Activated naive CD8-positive, alpha-beta T cell treated with anti-CD3 and anti-CD28 coated beads, Interleukin-2, amount 50 U/mL, for 24 hours (primary cell): ENCODE measurements around the gene CERS6.
"Not testable (repeated sequence)": the region's sequence is repeated elsewhere in the genome, so short reads cannot be mapped to it uniquely, and the experiment has no call there.

Experiments used
- ATAC-seq: fragments of 150-1000 bp; cut with Tn5 transposase; one replicate; pipeline ENCODE4 v1.10.0; 2021
- DNase-seq: peaks from one replicate; pipeline ENCODE4 v3.0.0; 2021
- H3K27ac Mint-ChIP-seq: one replicate; pipeline ENCODE4 v1.8.0; 2021; ENCODE audit warnings: mild to moderate bottlenecking, mixed read lengths
- H3K27me3 Mint-ChIP-seq: one replicate; pipeline ENCODE4 v1.8.0; 2021; ENCODE audit warnings: mixed read lengths
- H3K36me3 Mint-ChIP-seq: one replicate; pipeline ENCODE4 v1.8.0; 2021; ENCODE audit warnings: low read depth, mixed read lengths
- H3K4me1 Mint-ChIP-seq: one replicate; pipeline ENCODE4 v1.8.0; 2021; ENCODE audit warnings: mixed read lengths
- H3K4me3 Mint-ChIP-seq: one replicate; pipeline ENCODE4 v1.8.0; 2021; ENCODE audit warnings: mild to moderate bottlenecking, moderate library complexity, mixed read lengths
- H3K9me3 Mint-ChIP-seq: one replicate; pipeline ENCODE4 v1.8.0; 2021; ENCODE audit warnings: mixed read lengths

The CERS6 gene

GRCh38 chr2:168491728-168492127 is 35.7 kb downstream of the CERS6 start:
- H3K27me3 Mint-ChIP-seq, ATAC-seq, DNase-seq, H3K27ac Mint-ChIP-seq: not testable (repeated sequence)
- peaks cover 71% of the 10 kb centered on the region for H3K4me1 Mint-ChIP-seq
- peaks cover 21% of the 10 kb centered on the region for H3K36me3 Mint-ChIP-seq
- H3K9me3 Mint-ChIP-seq, result peaks cover 13% of the 10 kb centered on the region
- H3K4me3 Mint-ChIP-seq, result peak overlapping the region; percentile 18

GRCh38 chr2:168493219-168493618 is 37.1 kb downstream of the CERS6 start:
- Mint-ChIP-seq H3K36me3 (peaks cover 21% of the 10 kb centered on the region), H3K4me1 (peaks cover 83% of the 10 kb centered on the region), H3K9me3 (peaks cover 13% of the 10 kb centered on the region)
- H3K27me3 Mint-ChIP-seq, ATAC-seq, DNase-seq, H3K4me3 Mint-ChIP-seq, H3K27ac Mint-ChIP-seq: not testable (repeated sequence)

DNA sequence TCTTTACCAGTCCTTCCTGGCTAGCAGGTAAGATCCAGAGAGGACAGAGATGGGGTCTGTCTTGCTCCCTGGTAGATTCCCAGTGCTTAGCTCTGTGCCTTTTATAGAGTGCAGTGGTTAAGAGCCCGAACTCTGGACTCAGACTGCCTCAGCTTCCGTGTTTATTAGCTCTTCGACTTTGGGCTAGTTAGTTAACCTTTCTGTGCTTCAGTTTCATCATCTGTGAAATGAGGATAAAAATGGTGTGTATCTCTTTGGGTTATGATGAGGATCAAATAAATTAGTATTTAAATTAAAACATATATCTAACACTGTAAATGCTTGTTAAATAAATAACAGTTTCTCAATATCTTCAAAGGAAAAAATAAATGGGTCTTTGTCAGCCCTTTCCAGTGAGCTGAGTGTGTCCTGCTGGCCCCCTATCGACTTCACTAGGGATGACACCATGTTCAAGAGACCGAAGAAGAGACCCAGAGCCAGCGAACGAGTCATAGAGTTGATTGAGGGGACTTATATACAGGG is 38.2 kb downstream of the CERS6 start:
- Mint-ChIP-seq H3K9me3 (peaks cover 9% of the 10 kb centered on the region), H3K27ac (no peak overlapping the region), H3K4me3 (no peak overlapping the region), H3K27me3 (no peaks in the 10 kb centered on the region), H3K36me3 (peaks cover 23% of the 10 kb centered on the region), H3K4me1 (peaks cover 80% of the 10 kb centered on the region)
- no peak for ATAC-seq
- no peak for DNase-seq

- no peak for DNase-seq
- peaks cover 24% of the 10 kb centered on the region for H3K36me3 Mint-ChIP-seq
- peak overlapping the region; percentile 83 for H3K27ac Mint-ChIP-seq
- peaks cover 14% of the 10 kb centered on the region for H3K9me3 Mint-ChIP-seq
- no peaks in the 10 kb centered on the region for H3K27me3 Mint-ChIP-seq
- peak overlapping the region; percentile 7 for H3K4me3 Mint-ChIP-seq
- ATAC-seq, result peak; percentile 86
- peaks cover 67% of the 10 kb centered on the region for H3K4me1 Mint-ChIP-seq
Measured at GRCh38 chr2:168495524-168495923, 39.5 kb downstream of the CERS6 start.

DNA sequence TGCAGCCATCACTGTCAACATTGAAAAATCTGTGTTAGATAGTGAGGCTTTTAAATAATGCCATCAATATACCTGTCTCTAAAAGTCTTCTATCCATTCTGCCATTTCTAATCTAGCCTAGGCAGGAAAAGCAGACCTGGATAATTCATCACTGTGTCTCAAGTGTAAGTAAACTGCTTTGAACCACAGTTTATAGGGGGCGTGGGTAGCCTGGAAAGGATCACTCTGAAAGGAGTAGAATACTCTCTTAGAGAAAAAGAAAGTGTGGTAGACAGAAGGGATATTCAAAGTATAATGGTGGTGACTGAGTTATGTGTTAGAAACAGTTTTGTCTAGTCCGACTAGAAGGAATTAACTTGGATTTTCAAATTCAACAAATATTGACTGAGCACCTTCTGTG is 40.8 kb downstream of the CERS6 start:
- H3K27ac Mint-ChIP-seq, result no peak overlapping the region
- H3K9me3 Mint-ChIP-seq, result peaks cover 14% of the 10 kb centered on the region
- ATAC-seq (no peak), DNase-seq (no peak)
- H3K4me1 Mint-ChIP-seq, result peaks cover 53% of the 10 kb centered on the region
- H3K27me3 Mint-ChIP-seq, result no peaks in the 10 kb centered on the region
- H3K4me3 Mint-ChIP-seq, result no peak overlapping the region
- H3K36me3 Mint-ChIP-seq, result peaks cover 24% of the 10 kb centered on the region

GRCh38 chr2:168499500-168499899 is 43.4 kb downstream of the CERS6 start:
- peaks cover 20% of the 10 kb centered on the region for H3K36me3 Mint-ChIP-seq
- DNase-seq, result no peak

GRCh38 chr2:168500516-168500915 is 44.4 kb downstream of the CERS6 start:
- no peak overlapping the region for H3K4me3 Mint-ChIP-seq
- H3K4me1 Mint-ChIP-seq, result peaks cover 38% of the 10 kb centered on the region
- ATAC-seq (no peak), DNase-seq (no peak)
- H3K9me3 Mint-ChIP-seq, result peaks cover 23% of the 10 kb centered on the region
- no peaks in the 10 kb centered on the region for H3K27me3 Mint-ChIP-seq
- peaks cover 18% of the 10 kb centered on the region for H3K36me3 Mint-ChIP-seq
- no peak overlapping the region for H3K27ac Mint-ChIP-seq

More at GRCh38 chr2:168499500-168499899, 43.4 kb downstream of the CERS6 start:
- ATAC-seq, result no peak
- Mint-ChIP-seq H3K9me3 (peaks cover 23% of the 10 kb centered on the region), H3K27me3 (no peaks in the 10 kb centered on the region), H3K4me3 (no peak overlapping the region), H3K27ac (no peak overlapping the region), H3K4me1 (peaks cover 45% of the 10 kb centered on the region)

- Mint-ChIP-seq H3K4me3 (no peak overlapping the region), H3K27me3 (no peaks in the 10 kb centered on the region), H3K27ac (no peak overlapping the region), H3K36me3 (peaks cover 13% of the 10 kb centered on the region), H3K9me3 (peaks cover 19% of the 10 kb centered on the region), H3K4me1 (peaks cover 32% of the 10 kb centered on the region)
- DNase-seq, result no peak
- ATAC-seq, result no peak
Measured at GRCh38 chr2:168501466-168502065, 45.5 kb downstream of the CERS6 start.

GRCh38 chr2:168502852-168503251 is 46.8 kb downstream of the CERS6 start:
- not testable (repeated sequence) for H3K4me3 Mint-ChIP-seq, DNase-seq, H3K27me3 Mint-ChIP-seq, H3K27ac Mint-ChIP-seq, ATAC-seq
- Mint-ChIP-seq H3K9me3 (peaks cover 19% of the 10 kb centered on the region), H3K36me3 (peaks cover 13% of the 10 kb centered on the region), H3K4me1 (peaks cover 20% of the 10 kb centered on the region)

DNA sequence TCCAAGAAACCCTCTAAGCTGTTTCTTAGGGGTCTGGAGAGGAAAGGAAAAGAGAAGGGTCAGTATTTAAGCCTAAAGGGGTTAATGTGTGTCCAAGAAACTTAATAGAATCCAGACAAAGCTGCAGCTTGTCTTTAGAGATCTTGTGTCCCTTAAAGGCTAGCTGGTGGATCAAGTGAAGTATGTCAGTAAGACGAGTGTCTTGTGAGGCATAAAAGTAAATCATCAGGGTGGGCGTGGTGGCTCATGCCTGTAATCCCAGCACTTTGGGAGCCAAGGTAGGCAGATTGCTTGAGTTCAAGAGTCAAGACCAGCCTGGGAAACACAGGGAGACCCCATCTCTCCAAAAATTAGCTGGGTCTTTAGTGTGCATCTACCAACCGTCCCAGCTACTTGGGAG is 47.8 kb downstream of the CERS6 start:
- Mint-ChIP-seq H3K27ac (no peak overlapping the region), H3K9me3 (peaks cover 19% of the 10 kb centered on the region), H3K4me1 (peaks cover 19% of the 10 kb centered on the region), H3K4me3 (no peak overlapping the region), H3K27me3 (no peaks in the 10 kb centered on the region), H3K36me3 (peaks cover 12% of the 10 kb centered on the region)
- ATAC-seq (no peak), DNase-seq (no peak)

DNA sequence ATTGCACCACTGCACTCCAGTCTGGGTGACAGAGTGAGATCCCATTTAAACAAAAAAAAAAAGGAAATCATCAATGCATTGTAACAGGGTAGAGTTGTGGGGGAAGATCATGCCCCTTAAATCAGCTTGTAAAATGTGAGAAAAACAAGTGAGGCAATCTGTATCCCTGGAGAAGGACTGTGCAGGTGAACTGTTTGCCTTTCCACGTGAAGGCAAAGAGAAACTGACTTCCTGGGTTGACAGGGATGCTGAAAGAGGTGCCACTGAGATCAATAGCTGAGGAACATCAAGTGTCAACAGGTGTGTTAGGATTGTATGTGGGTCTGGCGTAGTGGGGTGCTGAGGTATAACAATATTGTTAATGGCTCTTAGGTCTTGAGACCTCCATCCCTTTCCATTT is 48.3 kb downstream of the CERS6 start:
- ATAC-seq (no peak), DNase-seq (no peak)
- no peak overlapping the region for H3K27ac Mint-ChIP-seq
- H3K4me3 Mint-ChIP-seq, result no peak overlapping the region
- peaks cover 8% of the 10 kb centered on the region for H3K36me3 Mint-ChIP-seq
- H3K4me1 Mint-ChIP-seq, result peaks cover 19% of the 10 kb centered on the region
- H3K9me3 Mint-ChIP-seq, result peaks cover 19% of the 10 kb centered on the region
- H3K27me3 Mint-ChIP-seq, result no peaks in the 10 kb centered on the region

GRCh38 chr2:168510125-168510756 is 54.2 kb downstream of the CERS6 start:
- DNase-seq, result no peak
- Mint-ChIP-seq H3K36me3 (peaks cover 9% of the 10 kb centered on the region), H3K4me3 (no peak overlapping the region), H3K9me3 (no peaks in the 10 kb centered on the region), H3K27me3 (no peaks in the 10 kb centered on the region), H3K27ac (no peak overlapping the region), H3K4me1 (peaks cover 21% of the 10 kb centered on the region)
- no peak for ATAC-seq

GRCh38 chr2:168514692-168515091 is 58.6 kb downstream of the CERS6 start:
- H3K27me3 Mint-ChIP-seq, result no peaks in the 10 kb centered on the region
- no peak overlapping the region for H3K27ac Mint-ChIP-seq
- peaks cover 9% of the 10 kb centered on the region for H3K36me3 Mint-ChIP-seq
- no peaks in the 10 kb centered on the region for H3K9me3 Mint-ChIP-seq
- ATAC-seq (no peak), DNase-seq (no peak)
- no peak overlapping the region for H3K4me3 Mint-ChIP-seq
- H3K4me1 Mint-ChIP-seq, result peaks cover 29% of the 10 kb centered on the region

GRCh38 chr2:168515502-168515901 is 59.4 kb downstream of the CERS6 start:
- Mint-ChIP-seq H3K4me3 (no peak overlapping the region), H3K4me1 (peaks cover 32% of the 10 kb centered on the region), H3K36me3 (peaks cover 9% of the 10 kb centered on the region), H3K9me3 (no peaks in the 10 kb centered on the region), H3K27ac (no peak overlapping the region), H3K27me3 (no peaks in the 10 kb centered on the region)
- ATAC-seq (no peak), DNase-seq (no peak)

DNA sequence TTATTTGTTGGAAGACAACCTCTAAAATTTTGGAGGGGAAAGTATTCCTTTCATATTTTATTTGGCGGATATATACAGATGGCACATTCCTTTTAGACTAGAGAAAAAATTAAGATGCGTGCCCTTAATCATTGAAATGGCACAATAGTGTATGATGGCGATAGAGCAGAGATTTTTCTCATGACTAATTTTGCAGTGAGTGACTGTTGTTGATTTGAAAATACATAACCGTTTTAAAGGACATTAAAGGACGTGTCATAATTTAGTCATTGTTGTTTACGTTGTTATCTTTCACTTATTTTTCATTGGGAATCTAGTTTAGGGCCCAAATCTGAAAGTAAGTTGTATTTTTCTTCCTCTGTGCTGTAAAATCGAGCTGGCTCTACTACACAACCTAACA is 61.7 kb downstream of the CERS6 start:
- no peak for ATAC-seq
- H3K4me1 Mint-ChIP-seq, result peaks cover 42% of the 10 kb centered on the region

More for the DNA sequence above, 61.7 kb downstream of the CERS6 start:
- Mint-ChIP-seq H3K27me3 (no peaks in the 10 kb centered on the region), H3K4me3 (no peak overlapping the region), H3K9me3 (no peaks in the 10 kb centered on the region), H3K27ac (no peak overlapping the region), H3K36me3 (peaks cover 7% of the 10 kb centered on the region)
- no peak for DNase-seq
